HEK293 (cell line): Measurements from ENCODE around the gene EPS8L3.
A peak's percentile ranks its signal among the peaks of the same experiment; 100 is the strongest.

ENCODE experiments used
- GLIS2 ChIP-seq: fragments of 450-650 bp; formaldehyde crosslinking; IDR thresholded peaks from 2 replicates; pipeline ENCODE4 v1.5.1; 2016; ENCODE audit warnings: missing biosample characterization, missing genetic modification characterization
- IKZF3 ChIP-seq: fragments of 450-650 bp; IDR thresholded peaks from 2 replicates; pipeline ENCODE4 v1.5.0; 2018; ENCODE audit warnings: missing biosample characterization, mild to moderate bottlenecking, missing genetic modification characterization, moderate library complexity
- KLF10 ChIP-seq: fragments of 450-650 bp; IDR thresholded peaks from 2 replicates; pipeline ENCODE4 v1.5.1; 2018; ENCODE audit warnings: missing biosample characterization, mild to moderate bottlenecking, missing genetic modification characterization
- KLF16 ChIP-seq: fragments of 450-650 bp; formaldehyde crosslinking; IDR thresholded peaks from 2 replicates; pipeline ENCODE4 v1.5.1; 2017; ENCODE audit warnings: missing biosample characterization, missing genetic modification characterization
- KLF7 ChIP-seq: fragments of 450-650 bp; formaldehyde crosslinking; IDR thresholded peaks from 2 replicates; pipeline ENCODE4 v1.5.1; 2016; ENCODE audit warnings: missing biosample characterization, missing genetic modification characterization, borderline replicate concordance
- KLF9 ChIP-seq: fragments of 450-650 bp; formaldehyde crosslinking; IDR thresholded peaks from 2 replicates; pipeline ENCODE4 v1.5.1; 2016; ENCODE audit warnings: missing biosample characterization, missing genetic modification characterization, low read depth
- OVOL3 ChIP-seq: fragments of 450-650 bp; formaldehyde crosslinking; IDR thresholded peaks from 2 replicates; pipeline ENCODE4 v1.5.1; 2016; ENCODE audit warnings: missing biosample characterization, missing genetic modification characterization
- PRDM4 ChIP-seq: fragments of 450-650 bp; formaldehyde crosslinking; IDR thresholded peaks from 2 replicates; pipeline ENCODE4 v1.5.1; 2017; ENCODE audit warnings: missing biosample characterization, missing genetic modification characterization
- RBAK ChIP-seq: fragments of 450-650 bp; formaldehyde crosslinking; IDR thresholded peaks from 2 replicates; pipeline ENCODE4 v1.5.1; 2016; ENCODE audit warnings: missing biosample characterization, missing genetic modification characterization
- SALL2 ChIP-seq: fragments of 450-650 bp; formaldehyde crosslinking; IDR thresholded peaks from 2 replicates; pipeline ENCODE4 v1.5.0; 2017; ENCODE audit warnings: missing biosample characterization, mild to moderate bottlenecking, missing genetic modification characterization, borderline replicate concordance
- SP3 ChIP-seq: fragments of 450-650 bp; formaldehyde crosslinking; IDR thresholded peaks from 2 replicates; pipeline ENCODE4 v1.5.1; 2016; ENCODE audit warnings: missing biosample characterization, missing genetic modification characterization
- ZBTB20 ChIP-seq: fragments of 450-650 bp; formaldehyde crosslinking; IDR thresholded peaks from 2 replicates; pipeline ENCODE4 v1.5.1; 2016; ENCODE audit warnings: missing biosample characterization, missing genetic modification characterization
- ZBTB7A ChIP-seq: fragments of 450-650 bp; formaldehyde crosslinking; IDR thresholded peaks from 2 replicates; pipeline ENCODE4 v1.5.1; 2016; ENCODE audit warnings: low read depth, missing biosample characterization, missing genetic modification characterization
- ZEB2 ChIP-seq: fragments of 450-650 bp; formaldehyde crosslinking; IDR thresholded peaks from 2 replicates; pipeline ENCODE4 v1.5.1; 2016; ENCODE audit warnings: missing biosample characterization, missing genetic modification characterization
- ZFP41 ChIP-seq: fragments of 450-650 bp; formaldehyde crosslinking; IDR thresholded peaks from 2 replicates; pipeline ENCODE4 v1.5.1; 2016; ENCODE audit warnings: missing biosample characterization, missing genetic modification characterization, borderline replicate concordance
- ZIC2 ChIP-seq: fragments of 450-650 bp; formaldehyde crosslinking; IDR thresholded peaks from 2 replicates; pipeline ENCODE4 v1.5.1; 2016; ENCODE audit warnings: missing biosample characterization, missing genetic modification characterization
- ZNF10 ChIP-seq: fragments of 450-650 bp; formaldehyde crosslinking; IDR thresholded peaks from 2 replicates; pipeline ENCODE4 v1.5.1; 2017; ENCODE audit warnings: missing biosample characterization, missing genetic modification characterization
- ZNF214 ChIP-seq: fragments of 450-650 bp; formaldehyde crosslinking; IDR thresholded peaks from 2 replicates; pipeline ENCODE4 v1.5.1; 2017; ENCODE audit warnings: missing biosample characterization, mild to moderate bottlenecking, missing genetic modification characterization, borderline replicate concordance
- ZNF292 ChIP-seq: fragments of 450-650 bp; formaldehyde crosslinking; IDR thresholded peaks from 2 replicates; pipeline ENCODE4 v1.5.1; 2016; ENCODE audit warnings: low read depth, missing biosample characterization, missing genetic modification characterization, borderline replicate concordance
- ZNF335 ChIP-seq: fragments of 450-650 bp; formaldehyde crosslinking; conservative IDR thresholded peaks from 2 replicates; pipeline ENCODE4 v1.5.1; 2016; ENCODE audit warnings: missing biosample characterization, missing genetic modification characterization
- ZNF354C ChIP-seq: fragments of 450-650 bp; formaldehyde crosslinking; IDR thresholded peaks from 2 replicates; pipeline ENCODE4 v1.5.1; 2016; ENCODE audit warnings: missing biosample characterization, missing genetic modification characterization, low read depth, borderline replicate concordance
- ZNF529 ChIP-seq: fragments of 450-650 bp; formaldehyde crosslinking; IDR thresholded peaks from 2 replicates; pipeline ENCODE4 v1.5.1; 2017; ENCODE audit warnings: missing genetic modification characterization, missing biosample characterization; ENCODE audit not compliant: insufficient replicate concordance
- ZNF549 ChIP-seq: fragments of 450-650 bp; IDR thresholded peaks from 2 replicates; pipeline ENCODE4 v1.5.1; 2018; ENCODE audit warnings: missing biosample characterization, missing genetic modification characterization, mild to moderate bottlenecking, inconsistent platforms, moderate library complexity
- ZNF555 ChIP-seq: fragments of 450-650 bp; formaldehyde crosslinking; conservative IDR thresholded peaks from 2 replicates; pipeline ENCODE4 v1.5.1; 2017; ENCODE audit warnings: missing biosample characterization, mild to moderate bottlenecking, missing genetic modification characterization, inconsistent platforms
- ZNF621 ChIP-seq: fragments of 450-650 bp; formaldehyde crosslinking; IDR thresholded peaks from 2 replicates; pipeline ENCODE4 v1.5.1; 2017; ENCODE audit warnings: missing biosample characterization, missing genetic modification characterization
- ZNF843 ChIP-seq: fragments of 450-650 bp; formaldehyde crosslinking; IDR thresholded peaks from 2 replicates; pipeline ENCODE4 v1.5.1; 2016; ENCODE audit warnings: missing biosample characterization, missing genetic modification characterization
- TF ChIP-seq, protein P1 (sequence below): fragments of 450-650 bp; formaldehyde crosslinking; IDR thresholded peaks from 2 replicates; pipeline ENCODE4 v1.5.1; 2016; ENCODE audit warnings: missing biosample characterization, missing genetic modification characterization
- TF ChIP-seq, protein P2 (sequence below): fragments of 450-650 bp; formaldehyde crosslinking; IDR thresholded peaks from 2 replicates; pipeline ENCODE4 v1.5.1; 2016; ENCODE audit warnings: missing biosample characterization, missing genetic modification characterization
- TF ChIP-seq, protein P3 (sequence below): fragments of 450-650 bp; formaldehyde crosslinking; IDR thresholded peaks from 2 replicates; pipeline ENCODE4 v1.5.1; 2016; ENCODE audit warnings: missing biosample characterization, missing genetic modification characterization
- TF ChIP-seq, protein P4 (sequence below): fragments of 450-650 bp; formaldehyde crosslinking; IDR thresholded peaks from 2 replicates; pipeline ENCODE4 v1.5.1; 2016; ENCODE audit warnings: missing biosample characterization, missing genetic modification characterization

EPS8L3 gene

GRCh38 chr1:109792056-109792831 is 28.5 kb upstream of the EPS8L3 start (continued):
- TF ChIP-seq PRDM4 (tag by site-specific recombination) = no peak
- TF ChIP-seq, protein P1, sequence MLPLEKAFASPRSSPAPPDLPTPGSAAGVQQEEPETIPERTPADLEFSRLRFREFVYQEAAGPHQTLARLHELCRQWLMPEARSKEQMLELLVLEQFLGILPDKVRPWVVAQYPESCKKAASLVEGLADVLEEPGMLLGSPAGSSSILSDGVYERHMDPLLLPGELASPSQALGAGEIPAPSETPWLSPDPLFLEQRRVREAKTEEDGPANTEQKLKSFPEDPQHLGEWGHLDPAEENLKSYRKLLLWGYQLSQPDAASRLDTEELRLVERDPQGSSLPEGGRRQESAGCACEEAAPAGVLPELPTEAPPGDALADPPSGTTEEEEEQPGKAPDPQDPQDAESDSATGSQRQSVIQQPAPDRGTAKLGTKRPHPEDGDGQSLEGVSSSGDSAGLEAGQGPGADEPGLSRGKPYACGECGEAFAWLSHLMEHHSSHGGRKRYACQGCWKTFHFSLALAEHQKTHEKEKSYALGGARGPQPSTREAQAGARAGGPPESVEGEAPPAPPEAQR (tag by site-specific recombination) = no peak
- peak; percentile 50; the same call in 1 of the 2 replicates for TF ChIP-seq IKZF3 (tag by site-specific recombination)
- TF ChIP-seq ZNF549 (tag by site-specific recombination) = no peak
- TF ChIP-seq RBAK (tag by site-specific recombination) = no peak
- TF ChIP-seq ZNF354C (tag by site-specific recombination) = no peak
- TF ChIP-seq ZNF843 (tag by site-specific recombination) = no peak
- TF ChIP-seq, protein P2, sequence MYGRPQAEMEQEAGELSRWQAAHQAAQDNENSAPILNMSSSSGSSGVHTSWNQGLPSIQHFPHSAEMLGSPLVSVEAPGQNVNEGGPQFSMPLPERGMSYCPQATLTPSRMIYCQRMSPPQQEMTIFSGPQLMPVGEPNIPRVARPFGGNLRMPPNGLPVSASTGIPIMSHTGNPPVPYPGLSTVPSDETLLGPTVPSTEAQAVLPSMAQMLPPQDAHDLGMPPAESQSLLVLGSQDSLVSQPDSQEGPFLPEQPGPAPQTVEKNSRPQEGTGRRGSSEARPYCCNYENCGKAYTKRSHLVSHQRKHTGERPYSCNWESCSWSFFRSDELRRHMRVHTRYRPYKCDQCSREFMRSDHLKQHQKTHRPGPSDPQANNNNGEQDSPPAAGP = no peak
- TF ChIP-seq, protein P3, sequence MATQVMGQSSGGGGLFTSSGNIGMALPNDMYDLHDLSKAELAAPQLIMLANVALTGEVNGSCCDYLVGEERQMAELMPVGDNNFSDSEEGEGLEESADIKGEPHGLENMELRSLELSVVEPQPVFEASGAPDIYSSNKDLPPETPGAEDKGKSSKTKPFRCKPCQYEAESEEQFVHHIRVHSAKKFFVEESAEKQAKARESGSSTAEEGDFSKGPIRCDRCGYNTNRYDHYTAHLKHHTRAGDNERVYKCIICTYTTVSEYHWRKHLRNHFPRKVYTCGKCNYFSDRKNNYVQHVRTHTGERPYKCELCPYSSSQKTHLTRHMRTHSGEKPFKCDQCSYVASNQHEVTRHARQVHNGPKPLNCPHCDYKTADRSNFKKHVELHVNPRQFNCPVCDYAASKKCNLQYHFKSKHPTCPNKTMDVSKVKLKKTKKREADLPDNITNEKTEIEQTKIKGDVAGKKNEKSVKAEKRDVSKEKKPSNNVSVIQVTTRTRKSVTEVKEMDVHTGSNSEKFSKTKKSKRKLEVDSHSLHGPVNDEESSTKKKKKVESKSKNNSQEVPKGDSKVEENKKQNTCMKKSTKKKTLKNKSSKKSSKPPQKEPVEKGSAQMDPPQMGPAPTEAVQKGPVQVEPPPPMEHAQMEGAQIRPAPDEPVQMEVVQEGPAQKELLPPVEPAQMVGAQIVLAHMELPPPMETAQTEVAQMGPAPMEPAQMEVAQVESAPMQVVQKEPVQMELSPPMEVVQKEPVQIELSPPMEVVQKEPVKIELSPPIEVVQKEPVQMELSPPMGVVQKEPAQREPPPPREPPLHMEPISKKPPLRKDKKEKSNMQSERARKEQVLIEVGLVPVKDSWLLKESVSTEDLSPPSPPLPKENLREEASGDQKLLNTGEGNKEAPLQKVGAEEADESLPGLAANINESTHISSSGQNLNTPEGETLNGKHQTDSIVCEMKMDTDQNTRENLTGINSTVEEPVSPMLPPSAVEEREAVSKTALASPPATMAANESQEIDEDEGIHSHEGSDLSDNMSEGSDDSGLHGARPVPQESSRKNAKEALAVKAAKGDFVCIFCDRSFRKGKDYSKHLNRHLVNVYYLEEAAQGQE (tag by site-specific recombination) = no peak
- no peak for TF ChIP-seq ZNF555 (tag by site-specific recombination)
- no peak for TF ChIP-seq SP3
- TF ChIP-seq ZIC2 (tag by site-specific recombination) = peak; percentile 93
- TF ChIP-seq ZNF335 (tag by site-specific recombination) = peak; percentile 47
- no peak for TF ChIP-seq OVOL3
- TF ChIP-seq KLF16 (tag by site-specific recombination) = no peak
- no peak for TF ChIP-seq ZNF292 (tag by site-specific recombination)
- TF ChIP-seq, protein P4, sequence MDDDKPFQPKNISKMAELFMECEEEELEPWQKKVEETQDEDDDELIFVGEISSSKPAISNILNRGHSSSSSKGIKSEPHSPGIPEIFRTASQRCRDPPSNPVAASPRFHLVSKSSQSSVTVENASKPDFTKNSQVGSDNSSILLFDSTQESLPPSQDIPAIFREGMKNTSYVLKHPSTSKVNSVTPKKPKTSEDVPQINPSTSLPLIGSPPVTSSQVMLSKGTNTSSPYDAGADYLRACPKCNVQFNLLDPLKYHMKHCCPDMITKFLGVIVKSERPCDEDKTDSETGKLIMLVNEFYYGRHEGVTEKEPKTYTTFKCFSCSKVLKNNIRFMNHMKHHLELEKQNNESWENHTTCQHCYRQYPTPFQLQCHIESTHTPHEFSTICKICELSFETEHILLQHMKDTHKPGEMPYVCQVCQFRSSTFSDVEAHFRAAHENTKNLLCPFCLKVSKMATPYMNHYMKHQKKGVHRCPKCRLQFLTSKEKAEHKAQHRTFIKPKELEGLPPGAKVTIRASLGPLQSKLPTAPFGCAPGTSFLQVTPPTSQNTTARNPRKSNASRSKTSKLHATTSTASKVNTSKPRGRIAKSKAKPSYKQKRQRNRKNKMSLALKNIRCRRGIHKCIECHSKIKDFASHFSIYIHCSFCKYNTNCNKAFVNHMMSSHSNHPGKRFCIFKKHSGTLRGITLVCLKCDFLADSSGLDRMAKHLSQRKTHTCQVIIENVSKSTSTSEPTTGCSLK (tag by site-specific recombination) = no peak
- TF ChIP-seq SALL2 (tag by site-specific recombination) = no peak
- no peak for TF ChIP-seq ZNF10 (tag by site-specific recombination)
- TF ChIP-seq GLIS2 (tag by site-specific recombination) = peak; percentile 83
- no peak for TF ChIP-seq ZFP41 (tag by site-specific recombination)
- TF ChIP-seq KLF9 = no peak
- TF ChIP-seq ZBTB20 (tag by site-specific recombination) = no peak; the same call in 1 of the 2 replicates
- TF ChIP-seq ZNF621 (tag by site-specific recombination) = no peak
- 0 out of 2 replicates have a peak, but pooled peaks have one; percentile 17 for TF ChIP-seq ZEB2 (tag by site-specific recombination)
- TF ChIP-seq ZBTB7A (tag by site-specific recombination) = no peak
- no peak for TF ChIP-seq KLF7
- TF ChIP-seq ZNF529 (tag by site-specific recombination) = no peak
- no peak for TF ChIP-seq ZNF214 (tag by site-specific recombination)
- TF ChIP-seq KLF10 = peak; percentile 35; the same call in 1 of the 2 replicates
